ENCODE data around the gene SP110. TPM values are rescaled to one million over a fixed set of nuclear protein-coding genes. Genes with fewer than 3 reads are reported as not detected.

Gene SP110
- total and polyA plus RNA-seq, 7 donors = 3.4 to 15.9 (median 7.2) TPM

DNA sequence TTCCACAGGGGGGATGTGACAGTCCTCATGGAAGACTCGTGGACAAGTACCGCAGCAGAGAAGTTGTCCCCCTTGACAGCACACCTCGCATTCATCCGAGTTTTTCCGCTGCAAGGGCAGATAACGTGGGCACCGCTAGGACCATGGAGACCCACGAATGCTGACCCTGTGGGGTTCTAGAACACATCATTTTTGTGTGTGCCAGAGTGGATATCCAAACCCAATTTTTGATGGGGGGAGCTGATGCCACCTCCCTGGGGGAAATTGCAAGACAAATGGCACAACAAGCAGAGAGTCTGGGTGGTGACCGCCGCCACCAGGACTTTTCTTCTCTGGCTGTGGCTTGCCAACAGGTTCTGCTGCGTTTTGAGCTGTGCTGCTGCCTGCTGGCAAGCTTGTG lies 46.9 kb downstream of the SP110 start:
- WGBS, 3 donors = 92 to 96% (median 92%) methylated on average over 11 of the region's 11 CpGs
- Histone ChIP-seq H3K4me1 (no peaks in the 10 kb centered on the region), H3K36me3 (ENCODE audit: insufficient read depth in 1 of 2, low read depth in 1 of 2) (peaks cover 0 to 27% of the 10 kb centered on the region in 2 donors), H3K27ac (no peak overlapping the region), H3K9me3 (no peaks in the 10 kb centered on the region), H3K4me3 (no peak overlapping the region), H3K27me3 (ENCODE audit: insufficient read depth in 3 of 3, low read length in 2 of 3) (no peaks in the 10 kb centered on the region)
- intact Hi-C loops (cut with DNase I) = no loop called here
- DNase-seq (no peak), ATAC-seq (no peak)
- TF ChIP-seq, protein P1, sequence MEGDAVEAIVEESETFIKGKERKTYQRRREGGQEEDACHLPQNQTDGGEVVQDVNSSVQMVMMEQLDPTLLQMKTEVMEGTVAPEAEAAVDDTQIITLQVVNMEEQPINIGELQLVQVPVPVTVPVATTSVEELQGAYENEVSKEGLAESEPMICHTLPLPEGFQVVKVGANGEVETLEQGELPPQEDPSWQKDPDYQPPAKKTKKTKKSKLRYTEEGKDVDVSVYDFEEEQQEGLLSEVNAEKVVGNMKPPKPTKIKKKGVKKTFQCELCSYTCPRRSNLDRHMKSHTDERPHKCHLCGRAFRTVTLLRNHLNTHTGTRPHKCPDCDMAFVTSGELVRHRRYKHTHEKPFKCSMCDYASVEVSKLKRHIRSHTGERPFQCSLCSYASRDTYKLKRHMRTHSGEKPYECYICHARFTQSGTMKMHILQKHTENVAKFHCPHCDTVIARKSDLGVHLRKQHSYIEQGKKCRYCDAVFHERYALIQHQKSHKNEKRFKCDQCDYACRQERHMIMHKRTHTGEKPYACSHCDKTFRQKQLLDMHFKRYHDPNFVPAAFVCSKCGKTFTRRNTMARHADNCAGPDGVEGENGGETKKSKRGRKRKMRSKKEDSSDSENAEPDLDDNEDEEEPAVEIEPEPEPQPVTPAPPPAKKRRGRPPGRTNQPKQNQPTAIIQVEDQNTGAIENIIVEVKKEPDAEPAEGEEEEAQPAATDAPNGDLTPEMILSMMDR (IDR thresholded peaks at IDR 0.05) = no peak

DNA sequence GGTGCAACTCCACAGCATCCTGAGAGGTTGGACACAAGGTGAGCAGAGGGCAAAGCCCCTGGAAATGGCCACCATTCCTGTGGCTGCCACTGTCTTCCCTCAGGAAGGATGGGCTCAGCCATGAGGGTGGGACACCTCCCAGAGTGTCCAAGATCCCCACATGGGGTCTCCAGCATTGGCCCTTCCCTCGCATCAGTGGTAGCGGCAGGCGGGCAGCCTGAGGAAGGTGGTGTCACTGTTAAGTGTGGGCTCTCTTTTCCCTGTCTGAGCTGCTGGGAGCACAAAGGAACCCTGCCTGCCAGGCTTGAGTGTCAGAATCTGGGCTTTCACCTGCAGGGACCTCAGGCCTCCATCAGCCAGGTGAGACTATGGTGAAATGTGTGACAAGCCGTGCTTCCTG lies 47.6 kb downstream of the SP110 start:
- no peak overlapping the region for H3K4me3 ChIP-seq
- ATAC-seq = no peak
- H3K4me1 ChIP-seq = no peaks in the 10 kb centered on the region
- TF ChIP-seq, protein P1 (IDR thresholded peaks at IDR 0.05) = no peak
- H3K9me3 ChIP-seq = no peaks in the 10 kb centered on the region
- WGBS, 3 donors = 92 to 100% (median 97%) methylated on average over 4 of the region's 4 CpGs
- no peak for DNase-seq
- H3K36me3 ChIP-seq (ENCODE audit: insufficient read depth in 1 of 2, low read depth in 1 of 2) = peaks cover 0 to 20% of the 10 kb centered on the region in 2 donors
- no peak overlapping the region for H3K27ac ChIP-seq
- intact Hi-C loops (cut with DNase I) = no loop called here
- no peaks in the 10 kb centered on the region for H3K27me3 ChIP-seq (ENCODE audit: insufficient read depth in 3 of 3, low read length in 2 of 3)

DNA sequence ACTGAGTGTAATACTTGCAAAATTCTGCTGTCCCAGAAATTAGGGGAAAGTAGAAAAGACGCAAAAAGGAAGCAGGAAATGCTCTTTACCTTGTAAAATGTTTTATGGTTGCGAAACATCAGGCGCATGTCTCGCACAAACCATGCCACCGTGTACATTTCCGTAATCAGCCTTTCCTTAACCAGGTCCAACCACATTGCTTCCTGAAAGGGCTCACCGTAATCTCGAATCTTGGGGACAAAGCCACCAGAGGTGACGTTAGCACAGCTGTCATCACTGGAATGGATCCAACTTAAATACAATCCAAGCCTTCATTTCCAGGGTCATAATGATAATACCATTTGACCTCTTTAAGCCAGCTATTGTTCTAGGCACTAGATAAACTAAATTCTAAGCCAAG lies 49.3 kb downstream of the SP110 start:
- H3K9me3 ChIP-seq = no peaks in the 10 kb centered on the region
- TF ChIP-seq, protein P1 (IDR thresholded peaks at IDR 0.05) = no peak
- WGBS, 3 donors = 45 to 52% (median 52%) methylated on average over 9 of the region's 9 CpGs
- no peaks in the 10 kb centered on the region for H3K4me1 ChIP-seq
- peaks cover 0 to 4% of the 10 kb centered on the region in 2 donors for H3K36me3 ChIP-seq (ENCODE audit: insufficient read depth in 1 of 2, low read depth in 1 of 2)
- H3K4me3 ChIP-seq = no peak overlapping the region
- intact Hi-C loops (cut with DNase I) = no loop called here
- no peaks in the 10 kb centered on the region for H3K27me3 ChIP-seq (ENCODE audit: insufficient read depth in 3 of 3, low read length in 2 of 3)
- ATAC-seq = peak in 1 of 4 donors; percentile 56
- no peak for DNase-seq
- H3K27ac ChIP-seq = peak overlapping the region; percentile 53

DNA sequence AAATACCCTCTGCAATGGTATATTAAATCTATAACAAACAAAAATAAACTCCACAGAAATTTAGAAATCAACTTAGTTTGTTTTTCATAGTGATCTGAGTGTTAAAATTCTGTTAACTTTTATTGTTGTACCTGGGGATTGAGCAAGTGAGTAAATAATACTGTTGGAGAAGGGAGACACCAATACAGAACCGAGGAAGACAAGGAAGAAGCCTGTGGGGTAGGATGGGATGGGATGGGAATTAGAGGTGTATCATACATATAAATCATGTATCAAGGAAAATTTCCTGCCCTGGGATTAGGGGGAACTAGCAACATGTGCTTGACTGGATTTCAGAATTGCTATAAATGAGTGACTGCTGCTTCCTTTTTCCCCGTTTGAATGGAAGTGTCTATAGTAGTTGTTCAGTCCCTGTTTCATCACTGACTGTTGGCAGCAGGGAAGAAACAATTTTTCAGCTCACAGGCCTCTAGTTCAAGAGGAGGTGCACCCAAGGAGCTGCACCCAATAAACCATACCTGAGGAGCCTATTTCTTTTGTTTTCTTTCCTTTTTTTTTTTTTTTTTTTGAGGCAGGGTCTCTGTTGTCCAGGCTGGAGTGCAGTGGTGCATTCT lies 53.1 kb downstream of the SP110 start:
- intact Hi-C loops (cut with DNase I) = loop anchor here in 1 of 2 donors (10.0 kb wide), 1 partner anchor 382 kb away; no protein-coding TSS in a partner anchor
- Histone ChIP-seq H3K36me3 (ENCODE audit: insufficient read depth in 1 of 2, low read depth in 1 of 2) (no peaks in the 10 kb centered on the region), H3K4me1 (no peaks in the 10 kb centered on the region), H3K9me3 (no peaks in the 10 kb centered on the region), H3K4me3 (no peak overlapping the region), H3K27me3 (ENCODE audit: insufficient read depth in 3 of 3, low read length in 2 of 3) (no peaks in the 10 kb centered on the region), H3K27ac (no peak overlapping the region)
- DNase-seq (no peak), ATAC-seq (no peak)
- TF ChIP-seq, protein P1 (IDR thresholded peaks at IDR 0.05) = no peak
- WGBS, 3 donors = 74 to 80% (median 78%) methylated on average over 2 of the region's 2 CpGs

DNA sequence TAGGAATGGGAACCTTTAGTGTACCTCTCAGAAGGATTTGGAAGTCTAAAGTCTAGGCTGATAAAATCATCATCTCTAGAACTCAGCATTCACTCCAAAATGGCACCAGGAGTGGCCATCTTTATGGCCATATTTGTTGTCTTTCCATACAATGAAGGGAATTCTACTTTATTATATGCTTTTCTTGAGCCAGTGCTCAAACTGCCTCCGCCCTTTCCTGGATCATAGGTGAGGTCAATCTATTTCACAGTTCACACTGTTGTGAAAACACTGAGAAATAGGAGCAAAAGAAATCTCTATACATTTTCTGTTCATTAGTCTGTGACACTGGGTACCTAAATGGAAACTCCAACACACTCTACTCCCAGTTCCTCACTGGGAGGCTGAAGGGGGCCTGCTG lies 55.6 kb downstream of the SP110 start:
- Histone ChIP-seq H3K27me3 (ENCODE audit: insufficient read depth in 3 of 3, low read length in 2 of 3) (no peaks in the 10 kb centered on the region), H3K4me1 (no peaks in the 10 kb centered on the region), H3K4me3 (no peak overlapping the region), H3K36me3 (ENCODE audit: insufficient read depth in 1 of 2, low read depth in 1 of 2) (no peaks in the 10 kb centered on the region), H3K9me3 (no peaks in the 10 kb centered on the region), H3K27ac (no peak overlapping the region)
- TF ChIP-seq, protein P1 (IDR thresholded peaks at IDR 0.05) = no peak
- intact Hi-C loops (cut with DNase I) = loop anchor here (5.0 to 10.0 kb wide), 2 partner anchors 157 to 379 kb away; no protein-coding TSS in a partner anchor
- ATAC-seq (no peak), DNase-seq (no peak)
- 96 to 99% (median 97%) methylated on average over 1 of the region's 1 CpG for WGBS, 3 donors

Measured in psoas muscle (tissue), 8 donors.